KOPT-K1 (cell line): ENCODE results near the gene HPRT1.

Experiments
- H3K27ac ChIP-seq: fragments of 200-600 bp; sonication (generic); 2 replicates; pipeline ENCODE4 v1.5.1; 2016; ENCODE audit warnings: antibody characterized with exemption, mild to moderate bottlenecking, low read depth, low read length; ENCODE audit not compliant: poor library complexity, severe bottlenecking
- H3K36me3 ChIP-seq: fragments of 200-600 bp; sonication (generic); 2 replicates; pipeline ENCODE4 v1.5.1; 2017; ENCODE audit warnings: antibody characterized with exemption, mild to moderate bottlenecking, low read length, moderate library complexity; ENCODE audit not compliant: insufficient read depth
- H3K9me3 ChIP-seq: fragments of 200-600 bp; sonication (generic); 2 replicates; pipeline ENCODE4 v1.5.1; 2017; ENCODE audit warnings: antibody characterized with exemption, low read length, mild to moderate bottlenecking; ENCODE audit not compliant: insufficient read depth, poor library complexity, severe bottlenecking

HPRT1 gene, protein sequence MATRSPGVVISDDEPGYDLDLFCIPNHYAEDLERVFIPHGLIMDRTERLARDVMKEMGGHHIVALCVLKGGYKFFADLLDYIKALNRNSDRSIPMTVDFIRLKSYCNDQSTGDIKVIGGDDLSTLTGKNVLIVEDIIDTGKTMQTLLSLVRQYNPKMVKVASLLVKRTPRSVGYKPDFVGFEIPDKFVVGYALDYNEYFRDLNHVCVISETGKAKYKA

GRCh38 chrX:134460005-134460861 is at the start of gene HPRT1:
TSS of gene HPRT1 (plus strand) at chrX:134460165. CDS start at chrX:134460312, 147 bp downstream.
- H3K27ac ChIP-seq = peak within 1 kb of the TSS; percentile 83
- peaks cover 4% of the 10 kb centered on the region; the same call in 1 of the 2 replicates for H3K36me3 ChIP-seq
- no peaks in the 10 kb centered on the region for H3K9me3 ChIP-seq

- H3K27ac ChIP-seq = no peak overlapping the region
- H3K36me3 ChIP-seq = peaks cover 74% of the 10 kb centered on the region
- no peaks in the 10 kb centered on the region for H3K9me3 ChIP-seq
Measured at GRCh38 chrX:134416087-134416486, 43.9 kb upstream of the HPRT1 start.

GRCh38 chrX:134418317-134419113 is 41.5 kb upstream of the HPRT1 start:
- H3K27ac ChIP-seq = no peak overlapping the region
- peaks cover 87% of the 10 kb centered on the region for H3K36me3 ChIP-seq
- no peaks in the 10 kb centered on the region for H3K9me3 ChIP-seq

DNA sequence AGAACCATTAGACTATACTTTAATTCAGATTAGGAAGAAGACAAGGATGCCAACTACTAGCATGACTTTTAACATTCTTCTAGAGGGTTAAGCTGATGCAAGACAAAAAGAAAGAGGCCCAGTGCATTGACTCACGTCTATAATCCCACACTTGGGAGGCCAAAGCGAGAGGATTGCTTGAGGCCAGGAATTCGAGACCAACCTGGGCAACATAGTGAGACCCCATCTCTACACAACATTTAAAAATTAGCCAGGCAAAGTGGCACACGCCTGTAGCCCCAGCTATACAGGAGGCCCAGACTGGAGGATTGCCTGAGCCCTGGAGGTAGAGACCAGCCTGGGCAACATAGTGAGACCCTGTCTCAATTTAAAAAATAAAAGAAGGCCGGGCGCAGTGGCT is 40.2 kb upstream of the HPRT1 start:
- H3K27ac ChIP-seq = no peak overlapping the region
- H3K9me3 ChIP-seq = no peaks in the 10 kb centered on the region
- peaks cover 85% of the 10 kb centered on the region for H3K36me3 ChIP-seq

DNA sequence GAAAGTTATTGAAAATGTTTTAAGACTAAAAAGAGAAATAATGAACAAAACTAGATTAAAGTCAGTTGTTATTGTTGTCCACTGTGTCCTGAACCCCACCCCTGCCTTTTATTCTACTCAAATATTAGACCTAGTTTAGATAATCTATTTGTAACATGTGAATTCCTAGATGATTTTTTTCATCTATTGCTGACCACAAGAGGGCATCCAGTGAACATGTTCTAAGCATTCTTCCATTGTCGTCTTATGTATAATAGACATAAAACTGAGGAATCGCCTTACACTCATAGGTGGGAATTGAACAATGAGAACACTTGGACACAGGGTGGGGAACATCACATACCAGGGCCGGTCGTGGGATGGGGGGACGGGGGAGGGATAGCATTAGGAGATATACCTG is 36.4 kb upstream of the HPRT1 start:
- Histone ChIP-seq H3K36me3 (peaks cover 72% of the 10 kb centered on the region), H3K27ac (no peak overlapping the region), H3K9me3 (no peaks in the 10 kb centered on the region)

GRCh38 chrX:134426281-134426680 is 33.7 kb upstream of the HPRT1 start:
- H3K9me3 ChIP-seq = no peaks in the 10 kb centered on the region
- H3K27ac ChIP-seq = no peak overlapping the region
- peaks cover 67% of the 10 kb centered on the region for H3K36me3 ChIP-seq

- peaks cover 38% of the 10 kb centered on the region for H3K36me3 ChIP-seq
- no peaks in the 10 kb centered on the region for H3K9me3 ChIP-seq
- H3K27ac ChIP-seq = no peak overlapping the region
Measured at GRCh38 chrX:134431894-134432293, 28.1 kb upstream of the HPRT1 start.

- Histone ChIP-seq H3K36me3 (peaks cover 18% of the 10 kb centered on the region), H3K9me3 (no peaks in the 10 kb centered on the region), H3K27ac (no peak overlapping the region)
Measured at GRCh38 chrX:134435894-134436293, 24.1 kb upstream of the HPRT1 start.

- H3K36me3 ChIP-seq = no peaks in the 10 kb centered on the region
- H3K27ac ChIP-seq = no peak overlapping the region
- H3K9me3 ChIP-seq = no peaks in the 10 kb centered on the region
Measured at GRCh38 chrX:134443020-134443419, 16.9 kb upstream of the HPRT1 start.

DNA sequence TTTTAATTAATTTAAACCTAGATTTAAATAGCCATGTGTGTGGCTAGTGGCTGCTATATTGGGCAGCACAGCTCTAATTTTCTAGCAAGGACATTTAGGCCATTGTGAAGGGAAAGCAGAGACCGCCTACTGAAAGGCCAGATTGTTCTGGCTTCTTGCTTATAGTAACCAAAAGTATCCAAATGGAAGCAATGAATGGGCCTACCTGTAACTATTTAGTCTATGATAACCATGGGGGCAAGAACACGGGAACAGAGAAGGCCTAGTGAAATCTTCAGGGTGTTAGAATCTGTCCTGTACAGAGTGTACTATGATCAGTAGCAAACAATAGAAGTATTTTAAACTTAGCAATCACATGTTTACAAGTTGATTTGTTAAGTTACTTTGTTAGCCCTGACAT is 16.5 kb upstream of the HPRT1 start:
- no peaks in the 10 kb centered on the region for H3K36me3 ChIP-seq
- H3K9me3 ChIP-seq = no peaks in the 10 kb centered on the region
- no peak overlapping the region for H3K27ac ChIP-seq

DNA sequence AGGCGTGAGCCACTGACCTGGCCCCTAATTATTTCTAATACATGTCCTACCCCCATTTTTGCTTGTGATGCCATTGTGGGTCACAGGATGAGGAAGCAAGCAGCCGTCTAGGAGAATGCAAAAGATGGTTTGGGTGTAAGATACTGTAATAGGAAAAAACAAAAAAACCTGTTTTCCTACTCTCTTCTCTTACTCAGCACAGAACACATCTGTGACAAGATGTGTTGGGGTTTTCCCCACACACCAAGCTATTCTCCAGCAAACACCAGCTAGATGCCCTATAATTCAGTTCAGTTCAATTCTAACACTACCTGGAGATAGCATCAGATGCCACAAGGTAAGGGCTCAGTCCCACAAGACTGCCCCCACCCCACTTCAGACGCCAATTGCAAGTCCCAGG is 15.3 kb upstream of the HPRT1 start:
- Histone ChIP-seq H3K27ac (no peak overlapping the region), H3K36me3 (no peaks in the 10 kb centered on the region), H3K9me3 (no peaks in the 10 kb centered on the region)

- Histone ChIP-seq H3K36me3 (no peaks in the 10 kb centered on the region), H3K27ac (no peak overlapping the region), H3K9me3 (no peaks in the 10 kb centered on the region)
Measured at GRCh38 chrX:134452596-134452995, 7.4 kb upstream of the HPRT1 start.

GRCh38 chrX:134453631-134454030 is 6.3 kb upstream of the HPRT1 start:
- no peak overlapping the region for H3K27ac ChIP-seq
- H3K9me3 ChIP-seq = no peaks in the 10 kb centered on the region
- no peaks in the 10 kb centered on the region for H3K36me3 ChIP-seq

DNA sequence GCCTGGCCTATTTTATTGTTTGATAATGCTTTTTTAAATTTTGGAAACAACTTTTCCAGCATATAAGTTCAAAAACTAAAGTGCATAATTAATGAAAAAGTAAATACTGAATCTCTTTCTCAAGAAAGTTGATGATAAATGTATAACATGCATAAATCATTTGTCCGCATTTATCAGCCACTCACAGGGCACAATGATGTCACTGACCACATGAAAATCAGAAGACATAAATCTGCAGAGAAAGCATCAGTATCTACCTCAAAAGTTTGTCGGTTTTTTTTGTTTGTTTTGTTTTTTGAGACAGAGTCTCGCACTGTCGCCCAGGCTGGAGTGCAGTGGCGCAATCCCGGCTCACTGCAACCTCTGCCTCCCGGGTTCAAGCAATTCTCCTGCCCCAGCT is 5.5 kb upstream of the HPRT1 start:
- H3K9me3 ChIP-seq = no peaks in the 10 kb centered on the region
- H3K36me3 ChIP-seq = no peaks in the 10 kb centered on the region
- H3K27ac ChIP-seq = no peak overlapping the region

- H3K36me3 ChIP-seq = no peaks in the 10 kb centered on the region
- no peak overlapping the region for H3K27ac ChIP-seq
- H3K9me3 ChIP-seq = no peaks in the 10 kb centered on the region
Measured at GRCh38 chrX:134457708-134458107, 2.3 kb upstream of the HPRT1 start.
